T-cell (primary cell): ENCODE data around the gene SLC44A5. TPM values are rescaled to one million over a fixed set of nuclear protein-coding genes. Genes with fewer than 3 reads are reported as not detected.
"Not testable (repeated sequence)": the region's sequence is repeated elsewhere in the genome, so short reads cannot be mapped to it uniquely, and the experiment has no call there.

ENCODE experiments used
- ATAC-seq, 4 experiments: fragments of 200-7000 bp in 3 of 4; fragments of 150-1000 bp in 1 of 4; cut with Tn5 transposase; replicated peaks in 1 of 4; 1 replicate in 3 of 4; 2 replicates in 1 of 4; pipeline ENCODE4 v1.10.0; 2021; ENCODE audit warnings: moderate library complexity in 3 of 4, mild to moderate bottlenecking in 2 of 4, moderate number of reproducible peaks in 1 of 4
- CTCF ChIA-PET, 2 donors: fragments of 300-600 bp; sonication (Branson Sonifier 250); formaldehyde crosslinking; loops; one replicate each; lab custom pipeline; 2022; ENCODE audit warnings: antibody characterized with exemption in 2 of 2; lab: Charles Lee
- POLR2A ChIA-PET, 2 donors: fragments of 300-600 bp; sonication (Branson Sonifier 250); formaldehyde crosslinking; loops; one replicate each; lab custom pipeline; 2022; ENCODE audit warnings: antibody characterized with exemption in 2 of 2; lab: Charles Lee
- DNase-seq, 35 experiments: peaks; one replicate each; pipeline versions ENCODE4 v3.0.0 to v3.0.0-alpha.2; 2013 to 2023
- H3K27ac ChIP-seq: one replicate; pipeline ENCODE4 v1.5.1; 2013; ENCODE audit warnings: low read length
- H3K27me3 ChIP-seq, 2 experiments: replicated peaks in 1 of 2; 1 replicate in 1 of 2; 2 replicates in 1 of 2; pipeline versions ENCODE4 v1.6.1 to v1.7.0; 2013; ENCODE audit warnings: low read length in 1 of 2, mixed read lengths in 1 of 2; ENCODE audit not compliant: control insufficient read depth in 2 of 2, insufficient read depth in 2 of 2; ENCODE audit errors: extremely low read depth in 1 of 2
- H3K36me3 ChIP-seq, 2 donors: 1 replicate in 1 of 2; 2 replicates in 1 of 2; pipeline versions ENCODE4 v1.6.1 to v1.7.0; 2013; ENCODE audit warnings: low read length in 1 of 2; ENCODE audit not compliant: control insufficient read depth in 2 of 2, insufficient read depth in 1 of 2; ENCODE audit errors: extremely low read depth in 1 of 2
- H3K4me1 ChIP-seq, 2 experiments: 1 replicate in 1 of 2; 2 replicates in 1 of 2; pipeline versions ENCODE4 v1.6.1 to v1.7.0; 2013; ENCODE audit warnings: low read length in 2 of 2, mixed read lengths in 1 of 2; ENCODE audit not compliant: insufficient read depth in 2 of 2, control insufficient read depth in 1 of 2; ENCODE audit errors: extremely low read depth in 1 of 2
- H3K4me3 ChIP-seq, 2 donors: 1 replicate in 1 of 2; 2 replicates in 1 of 2; pipeline versions ENCODE4 v1.5.1 to v1.7.0; 2013; ENCODE audit warnings: mild to moderate bottlenecking in 2 of 2, low read length in 1 of 2, moderate library complexity in 1 of 2; ENCODE audit not compliant: control insufficient read depth in 1 of 2; ENCODE audit errors: extremely low read depth in 1 of 2
- H3K9me3 ChIP-seq: 2 replicates; pipeline ENCODE4 v1.7.0; 2013
- H3K27ac Mint-ChIP-seq, 2 donors: one replicate each; pipeline ENCODE4 v1.8.0; 2020 to 2021; ENCODE audit warnings: mild to moderate bottlenecking in 2 of 2, mixed read lengths in 2 of 2
- H3K27me3 Mint-ChIP-seq, 2 donors: one replicate each; pipeline ENCODE4 v1.8.0; 2021 to 2022; ENCODE audit warnings: mixed read lengths in 2 of 2
- H3K36me3 Mint-ChIP-seq: one replicate; pipeline ENCODE4 v1.8.0; 2021; ENCODE audit warnings: mixed read lengths
- H3K4me1 Mint-ChIP-seq, 3 donors: one replicate each; pipeline ENCODE4 v1.8.0; 2020 to 2022; ENCODE audit warnings: mixed read lengths in 3 of 3, mild to moderate bottlenecking in 1 of 3
- H3K4me3 Mint-ChIP-seq, 3 donors: one replicate each; pipeline ENCODE4 v1.8.0; 2020 to 2022; ENCODE audit warnings: mild to moderate bottlenecking in 3 of 3, mixed read lengths in 3 of 3, moderate library complexity in 3 of 3
- H3K9me3 Mint-ChIP-seq, 3 donors: one replicate each; pipeline ENCODE4 v1.8.0; 2020 to 2022; ENCODE audit warnings: mixed read lengths in 3 of 3
- WGBS: methylation state at CpG from one replicate; pipeline ENCODE4 v1.1.5; 2013; ENCODE audit warnings: missing lambda C conversion rate; ENCODE audit not compliant: insufficient coverage; 5-methylcytosine and 5-hydroxymethylcytosine counted together
- total RNA-seq, 35 experiments: library from RNA in 6 of 35; stranded (reverse) in 6 of 35; fragments of 120-200 nt in 1 of 35; gene quantifications; one replicate each; pipeline versions ENCODE4 v1.2.1 to v1.2.4 and lab custom pipeline; 2013 to 2026

SLC44A5 gene
- total RNA-seq, 5 donors from 2014 or later (not counting 1 experiment from before 2014, with no cell fraction given): 0.06 to 2.4 (median 0.84) TPM; not detected in 1

- Mint-ChIP-seq H3K4me1 (no peaks in the 10 kb centered on the region), H3K36me3 (no peaks in the 10 kb centered on the region), H3K4me3 (no peak overlapping the region), H3K9me3 (peaks cover 0 to 9% (median 0%) of the 10 kb centered on the region in 3 donors), H3K27me3 (peaks cover 12 to 28% of the 10 kb centered on the region in 2 donors), H3K27ac (no peak overlapping the region)
- ChIA-PET POLR2A (no interaction called here), CTCF (no interaction called here)
- Histone ChIP-seq H3K27ac (no peak overlapping the region), H3K4me1 (no peaks in the 10 kb centered on the region), H3K27me3 (no peaks in the 10 kb centered on the region), H3K4me3 (no peak overlapping the region), H3K9me3 (no peaks in the 10 kb centered on the region), H3K36me3 (no peaks in the 10 kb centered on the region)
- 0% methylated on average over 1 of the region's 2 CpGs for WGBS
- DNase-seq (no peak), ATAC-seq (no peak)
These were observed 8.4 kb downstream of the SLC44A5 start for GRCh38 chr1:75602486-75602885.

- Histone ChIP-seq H3K9me3 (no peaks in the 10 kb centered on the region), H3K4me1 (no peaks in the 10 kb centered on the region), H3K36me3 (no peaks in the 10 kb centered on the region), H3K4me3 (no peak overlapping the region), H3K27ac (no peak overlapping the region), H3K27me3 (no peaks in the 10 kb centered on the region)
- POLR2A ChIA-PET: no interaction called here
- H3K27ac Mint-ChIP-seq: no peak overlapping the region
- H3K27me3 Mint-ChIP-seq: peaks cover 4 to 18% of the 10 kb centered on the region in 2 donors
- 20% methylated on average over 1 of the region's 1 CpG for WGBS
- DNase-seq (no peak), ATAC-seq (no peak)
- H3K4me3 Mint-ChIP-seq: no peak overlapping the region
- H3K9me3 Mint-ChIP-seq: no peaks in the 10 kb centered on the region
- CTCF ChIA-PET: no interaction called here
- H3K36me3 Mint-ChIP-seq: no peaks in the 10 kb centered on the region
- H3K4me1 Mint-ChIP-seq: no peaks in the 10 kb centered on the region
These were observed 10.1 kb downstream of the SLC44A5 start for GRCh38 chr1:75600781-75601180.

- ATAC-seq: no peak
- ChIA-PET CTCF (no interaction called here), POLR2A (no interaction called here)
- no peaks in the 10 kb centered on the region for H3K4me1 Mint-ChIP-seq
- no peak overlapping the region for H3K27ac Mint-ChIP-seq
- no peak for DNase-seq
- peaks cover 0 to 8% (median 5%) of the 10 kb centered on the region in 3 donors for H3K9me3 Mint-ChIP-seq
- H3K4me3 Mint-ChIP-seq: no peak overlapping the region
- H3K27me3 Mint-ChIP-seq: peaks cover 22% of the 10 kb centered on the region in 2 donors
- Histone ChIP-seq H3K9me3 (no peaks in the 10 kb centered on the region), H3K27ac (no peak overlapping the region), H3K36me3 (no peaks in the 10 kb centered on the region), H3K27me3 (peaks cover 0 to 8% of the 10 kb centered on the region in 2 experiments), H3K4me3 (no peak overlapping the region), H3K4me1 (no peaks in the 10 kb centered on the region)
- WGBS: no CpG with 5 or more reads among the region's 3 CpGs
- H3K36me3 Mint-ChIP-seq: no peaks in the 10 kb centered on the region
These were observed 16.6 kb downstream of the SLC44A5 start for GRCh38 chr1:75594327-75594726.

DNA sequence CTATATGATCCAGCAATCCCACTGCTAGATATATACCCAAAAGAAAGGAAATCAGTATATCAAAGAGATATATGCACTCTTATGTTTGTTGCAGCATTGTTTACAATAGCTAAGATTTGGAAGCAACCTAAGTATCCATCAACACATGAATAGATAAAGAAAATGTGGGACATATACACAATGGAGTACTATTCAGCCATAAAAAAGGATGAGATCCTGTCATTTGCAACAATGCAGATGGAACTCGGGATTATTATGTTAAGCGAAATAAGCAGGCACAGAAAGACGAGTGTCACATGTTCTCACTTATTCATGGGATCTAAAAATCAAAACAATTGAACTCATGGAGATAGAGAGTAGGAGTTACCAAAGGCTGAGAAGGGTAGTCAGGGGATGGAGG lies 17.5 kb downstream of the SLC44A5 start:
- H3K4me1 Mint-ChIP-seq, H3K4me1 ChIP-seq, H3K27ac Mint-ChIP-seq, H3K4me3 Mint-ChIP-seq, DNase-seq, H3K27me3 ChIP-seq, CTCF ChIA-PET, H3K36me3 Mint-ChIP-seq, H3K9me3 Mint-ChIP-seq, H3K4me3 ChIP-seq, POLR2A ChIA-PET, H3K36me3 ChIP-seq, H3K9me3 ChIP-seq, H3K27ac ChIP-seq, ATAC-seq: not testable (repeated sequence)
- 61% methylated on average over 3 of the region's 3 CpGs for WGBS
- H3K27me3 Mint-ChIP-seq: peaks cover 23 to 24% of the 10 kb centered on the region in 2 donors

DNA sequence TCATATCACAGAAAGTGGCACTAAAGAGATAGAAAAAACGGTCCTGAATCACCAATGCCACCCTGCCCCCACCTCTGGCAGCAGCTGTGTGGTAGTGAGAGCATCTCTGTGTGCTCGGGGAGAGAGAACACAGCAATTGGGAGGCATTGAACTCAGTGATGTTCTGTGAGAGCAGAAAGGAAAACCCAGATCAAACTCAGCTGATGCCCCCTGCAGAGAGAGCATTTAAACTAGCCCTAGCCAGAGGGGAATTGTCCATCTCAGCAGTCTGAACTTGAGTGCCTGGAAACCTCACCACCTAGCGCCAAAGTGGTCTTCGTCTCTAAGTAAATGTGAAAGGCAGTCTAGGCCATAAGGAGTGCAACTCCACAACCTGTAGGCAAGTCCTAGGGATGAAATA lies 21.3 kb downstream of the SLC44A5 start:
- no peaks in the 10 kb centered on the region for H3K36me3 ChIP-seq
- H3K27me3 ChIP-seq: peaks cover 0 to 8% of the 10 kb centered on the region in 2 experiments
- H3K4me1 ChIP-seq: no peaks in the 10 kb centered on the region
- POLR2A ChIA-PET: no interaction called here
- H3K27me3 Mint-ChIP-seq: peaks cover 23 to 30% of the 10 kb centered on the region in 2 donors
- no peaks in the 10 kb centered on the region for H3K36me3 Mint-ChIP-seq
- H3K9me3 Mint-ChIP-seq: peaks cover 0 to 8% (median 5%) of the 10 kb centered on the region in 3 donors
- DNase-seq (no peak), ATAC-seq (no peak)
- CTCF ChIA-PET: no interaction called here
- no peaks in the 10 kb centered on the region for H3K4me1 Mint-ChIP-seq
- H3K4me3 ChIP-seq: no peak overlapping the region
- no peak overlapping the region for H3K4me3 Mint-ChIP-seq
- H3K27ac Mint-ChIP-seq: no peak overlapping the region
- H3K27ac ChIP-seq: no peak overlapping the region
- 33% methylated on average over 1 of the region's 4 CpGs for WGBS
- H3K9me3 ChIP-seq: no peaks in the 10 kb centered on the region

GRCh38 chr1:75588779-75589475 lies 22.0 kb downstream of the SLC44A5 start:
- CTCF ChIA-PET: no interaction called here
- H3K27ac Mint-ChIP-seq: no peak overlapping the region
- H3K4me1 Mint-ChIP-seq: no peaks in the 10 kb centered on the region
- POLR2A ChIA-PET: no interaction called here
- 90% methylated on average over 3 of the region's 4 CpGs for WGBS
- H3K27me3 Mint-ChIP-seq: peaks cover 23 to 30% of the 10 kb centered on the region in 2 donors
- no peak for DNase-seq
- H3K27ac ChIP-seq: no peak overlapping the region
- peaks cover 0 to 8% of the 10 kb centered on the region in 2 experiments for H3K27me3 ChIP-seq
- no peak for ATAC-seq
- no peak overlapping the region for H3K4me3 ChIP-seq
- H3K36me3 Mint-ChIP-seq: no peaks in the 10 kb centered on the region
- no peaks in the 10 kb centered on the region for H3K4me1 ChIP-seq
- H3K9me3 ChIP-seq: no peaks in the 10 kb centered on the region
- H3K36me3 ChIP-seq: no peaks in the 10 kb centered on the region
- H3K9me3 Mint-ChIP-seq: peaks cover 0 to 8% (median 5%) of the 10 kb centered on the region in 3 donors
- H3K4me3 Mint-ChIP-seq: no peak overlapping the region
